Measurements from ENCODE around the gene PLXDC1.

- TF ChIP-seq EZH2 (optimal IDR thresholded peaks at IDR 0.05; ENCODE audit: low read depth, low read length) (no peak), CTCF (IDR thresholded peaks at IDR 0.05; ENCODE audit: low read length) (no peak)
Measured at GRCh38 chr17:39125143-39125875, 26.1 kb downstream of the PLXDC1 start.
